Activated CD4-positive, alpha-beta T cell treated with anti-CD3 and anti-CD28 coated beads, Interleukin-10, Interleukin-2, amounts not matched to agents 100 ng/mL and 50 ng/mL, durations not matched to agents 16 hours and 8 hours (primary cell): ENCODE measurements around the gene EVC.

Experiments
- DNase-seq: peaks from one replicate; pipeline ENCODE4 v3.0.0-alpha.2; 2020

EVC gene

GRCh38 chr4:5735463-5735862, 24.5 kb downstream of the EVC start:
- no peak for DNase-seq

DNA sequence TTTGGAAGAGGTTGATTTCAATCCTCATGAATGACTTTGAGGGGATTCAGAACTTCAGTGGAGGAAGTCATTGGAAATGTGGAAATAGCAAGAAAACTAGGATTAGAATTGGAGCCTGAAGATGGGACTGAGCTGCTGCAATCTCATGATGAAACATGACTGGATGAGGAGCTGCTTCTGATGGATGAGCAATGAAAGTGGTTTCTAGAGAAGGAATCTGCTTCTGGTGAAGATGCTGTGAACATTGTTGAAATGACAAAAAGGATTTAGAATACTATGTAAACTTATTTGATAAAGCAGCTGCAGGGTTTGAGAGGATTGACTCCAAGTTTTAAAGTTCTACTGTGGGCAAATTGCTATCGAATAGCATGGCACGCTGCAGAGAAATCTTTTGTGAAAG, 27.1 kb downstream of the EVC start:
- DNase-seq = no peak

DNA sequence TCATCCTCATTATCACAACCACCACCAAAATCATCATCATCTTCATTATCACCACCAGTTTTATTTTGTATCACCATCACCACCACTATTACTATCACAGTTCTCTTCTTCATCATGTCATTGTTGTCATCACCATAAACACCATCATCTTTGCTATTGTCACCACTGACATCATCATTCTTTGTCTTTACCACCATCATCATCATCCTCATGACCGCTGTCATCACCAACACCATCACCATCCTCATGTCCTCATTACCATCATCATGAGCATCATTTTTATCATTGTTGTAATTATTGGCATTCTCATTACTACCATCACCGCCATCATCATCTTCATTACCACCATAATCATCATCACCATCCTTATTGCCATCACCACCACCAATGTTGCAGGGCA, 31.4 kb downstream of the EVC start:
- no peak for DNase-seq

GRCh38 chr4:5742968-5743367, 32.0 kb downstream of the EVC start:
- DNase-seq = no peak

DNA sequence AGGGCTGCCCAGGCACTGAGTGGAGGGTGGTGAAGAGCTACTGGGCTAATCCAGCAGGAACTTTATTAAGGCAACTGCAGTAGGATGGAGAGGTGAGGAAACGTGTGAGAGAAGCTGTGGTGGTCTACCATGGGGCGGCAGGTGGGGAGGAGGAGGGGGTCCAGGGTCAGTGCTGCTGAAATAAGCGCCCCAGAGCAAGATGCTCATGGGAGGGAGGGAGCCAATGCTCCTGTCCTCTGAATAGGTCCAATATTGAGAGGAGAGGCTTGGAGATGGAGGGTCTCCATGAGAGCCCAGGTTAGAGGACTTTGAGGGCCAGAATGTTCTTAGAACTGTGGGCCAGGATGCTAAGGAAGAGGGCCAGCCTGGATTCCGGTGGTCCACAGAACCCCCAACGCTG, 35.2 kb downstream of the EVC start:
- no peak for DNase-seq

- DNase-seq = no peak
Observed at GRCh38 chr4:5746829-5747737, 36.1 kb downstream of the EVC start.

GRCh38 chr4:5747738-5748375, 36.9 kb downstream of the EVC start:
- no peak for DNase-seq

DNA sequence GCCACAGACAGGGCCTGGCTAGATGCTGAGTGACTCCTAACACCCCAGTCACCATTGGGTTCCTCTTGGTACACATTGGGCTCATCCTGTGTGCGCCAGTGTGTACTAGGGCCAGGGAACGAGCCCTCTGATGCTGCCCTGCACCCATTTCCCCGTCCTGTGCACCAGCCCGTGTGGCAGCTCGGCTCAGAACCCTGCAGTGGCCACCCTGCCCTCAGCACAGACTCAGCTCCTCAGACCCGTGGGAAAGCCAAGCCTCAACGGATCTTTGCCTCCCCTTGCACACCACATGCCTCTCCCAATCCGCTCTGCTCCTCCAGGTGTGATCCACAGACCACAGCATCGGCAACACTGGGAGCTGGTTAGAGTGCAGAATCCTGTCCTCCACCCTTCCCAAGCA, 38.6 kb downstream of the EVC start:
- no peak for DNase-seq

DNA sequence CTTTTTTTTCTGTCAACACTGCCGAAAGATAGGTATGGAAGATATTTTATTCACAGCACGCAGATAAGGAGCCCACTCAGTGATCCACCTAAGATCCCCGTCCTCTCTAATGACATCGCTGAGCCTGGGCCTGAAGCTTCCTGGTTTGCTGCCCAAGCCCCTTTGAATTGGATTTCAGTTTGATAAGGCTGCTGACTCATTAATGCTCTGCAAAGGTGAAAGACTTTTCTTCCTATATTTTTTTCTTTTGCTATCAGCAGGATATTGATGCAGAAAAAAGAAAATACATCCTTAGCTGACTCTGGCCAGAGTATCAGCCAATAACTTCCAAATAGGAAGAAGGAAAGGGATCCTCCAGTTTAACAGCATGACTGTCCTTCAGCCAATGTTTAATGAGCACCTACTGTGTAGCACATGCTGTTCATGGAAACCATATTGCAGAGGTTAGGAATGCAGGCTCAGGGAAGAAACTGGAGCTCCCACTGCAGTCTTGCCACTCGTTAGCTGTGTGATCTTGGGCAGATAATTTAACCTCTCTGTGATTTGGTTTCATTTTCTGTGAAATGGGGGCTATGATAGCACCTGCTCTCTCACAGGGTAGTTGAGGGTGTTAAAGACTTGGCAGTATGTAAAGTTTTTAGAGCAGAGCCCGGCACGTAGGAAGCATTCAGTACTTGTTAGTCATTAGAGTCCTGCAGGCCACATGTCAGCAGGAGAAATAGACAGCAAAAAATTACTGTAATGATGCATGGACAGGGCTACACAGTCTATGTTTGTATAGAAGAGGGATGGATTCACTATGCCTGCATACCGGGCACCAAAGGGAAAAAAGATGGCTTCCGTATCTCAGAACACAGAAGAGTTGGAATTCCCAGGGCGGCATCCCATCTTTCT, 39.3 kb downstream of the EVC start:
- DNase-seq = no peak

DNA sequence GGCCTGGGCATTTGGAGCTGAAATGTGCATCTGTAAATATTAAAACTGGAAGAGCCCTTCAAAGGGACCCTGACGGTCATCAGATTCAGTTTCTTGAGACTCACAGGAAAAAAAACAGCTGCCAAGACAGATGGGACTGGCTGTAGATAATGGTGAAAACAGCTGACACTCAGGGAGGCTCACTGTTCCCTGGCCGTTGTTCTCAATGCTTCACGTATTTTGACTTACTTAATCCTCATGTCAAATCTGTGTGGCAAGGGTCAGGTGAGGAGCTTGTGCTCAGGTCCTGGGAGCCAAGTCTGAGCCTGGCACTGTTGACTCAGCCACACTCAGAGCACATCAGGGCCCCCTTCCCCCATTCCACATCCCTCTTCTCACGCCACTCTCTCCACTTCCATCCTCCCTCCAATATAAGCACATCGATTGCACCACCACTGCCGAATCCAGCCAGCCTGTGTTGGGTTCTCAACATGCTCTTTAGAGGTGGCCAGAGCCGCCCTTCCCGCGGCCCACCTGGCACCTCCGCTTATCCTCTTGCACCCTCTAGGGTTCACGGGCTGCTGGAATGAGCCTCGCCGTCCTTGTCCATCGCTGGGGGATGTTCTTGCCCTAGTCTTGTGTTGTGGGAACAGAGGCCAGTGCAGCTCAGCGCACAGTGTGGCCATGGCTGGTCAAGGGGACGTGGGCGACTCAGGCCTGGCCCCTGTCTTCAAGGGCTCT, 40.1 kb downstream of the EVC start:
- no peak for DNase-seq

GRCh38 chr4:5751666-5752375, 40.8 kb downstream of the EVC start:
- no peak for DNase-seq

- DNase-seq = no peak
Observed at GRCh38 chr4:5752376-5753184, 41.6 kb downstream of the EVC start.

GRCh38 chr4:5753366-5753765, 42.4 kb downstream of the EVC start:
- no peak for DNase-seq

DNA sequence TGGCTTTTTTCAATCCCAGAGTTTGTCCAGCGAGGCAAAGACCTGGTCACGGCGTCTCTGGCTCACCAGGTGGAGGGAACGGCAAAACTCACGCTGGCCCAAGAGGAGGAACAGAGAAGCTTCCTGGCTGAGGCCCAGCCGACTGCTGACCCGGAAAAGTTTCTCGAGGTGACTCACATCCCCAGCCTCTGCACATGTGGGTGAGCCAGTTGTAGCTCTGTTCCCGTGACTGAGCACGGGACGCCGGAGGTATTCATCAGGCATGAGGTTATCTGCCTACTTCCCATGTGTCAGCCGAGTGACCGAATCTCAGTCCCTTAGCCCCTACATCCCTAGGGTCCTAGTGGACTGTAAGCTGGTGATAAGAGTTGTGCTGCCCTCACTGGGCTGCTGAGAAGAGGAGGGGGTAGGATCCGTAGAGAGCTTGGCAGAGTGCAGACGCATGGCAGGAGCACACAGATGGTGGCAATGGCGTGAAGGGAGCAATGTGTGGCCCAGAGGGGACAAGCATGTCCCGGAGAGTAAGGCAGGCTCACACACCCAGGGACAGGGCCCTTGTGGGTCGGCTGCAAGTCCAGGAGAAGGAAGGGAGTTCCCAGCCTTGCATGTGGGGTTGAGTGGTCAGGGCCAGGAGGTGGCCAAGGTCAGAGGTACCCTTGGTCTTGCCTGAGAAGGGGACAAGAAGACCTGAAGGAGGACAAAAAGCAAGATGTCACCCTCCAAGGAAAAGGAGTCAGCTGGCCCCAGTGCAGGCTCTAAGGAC, 42.9 kb downstream of the EVC start:
- DNase-seq = no peak

DNA sequence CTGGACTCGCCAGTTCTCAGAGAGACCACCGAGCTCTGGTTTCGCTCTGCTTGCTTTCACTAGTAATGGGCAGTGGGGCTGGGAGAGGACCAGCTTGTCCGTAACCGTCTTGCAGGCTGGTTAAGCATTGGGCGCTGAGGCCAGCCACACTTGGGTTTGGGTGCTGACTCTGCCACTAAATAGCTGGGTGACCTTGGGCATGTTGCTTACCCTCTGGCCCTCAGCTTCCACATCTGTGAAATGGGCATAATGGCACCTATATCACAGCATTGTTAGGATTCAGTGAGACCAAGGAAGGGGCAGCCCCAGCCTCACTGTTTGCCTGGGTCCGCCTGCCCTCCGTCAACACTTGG, 43.5 kb downstream of the EVC start:
- DNase-seq = no peak

DNA sequence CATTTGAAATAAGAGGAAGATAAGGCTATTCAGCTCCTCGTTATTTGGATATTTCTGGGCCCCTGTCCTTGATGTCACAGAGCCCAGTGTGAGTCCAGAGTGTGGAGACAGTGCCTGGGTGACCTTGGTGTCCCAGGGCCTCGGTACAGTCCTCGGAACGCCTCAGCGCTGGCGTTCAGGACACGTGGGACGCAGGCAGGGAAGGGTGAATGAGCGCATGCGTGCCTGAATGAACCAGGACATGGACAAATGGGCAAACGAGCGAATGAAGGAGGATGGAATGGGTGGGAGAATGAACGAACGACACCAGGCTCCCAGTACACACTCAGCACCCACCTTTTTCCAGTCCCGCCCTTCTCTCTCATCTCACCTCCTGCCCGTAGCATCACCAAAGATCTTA, 44.2 kb downstream of the EVC start:
- no peak for DNase-seq

- DNase-seq = no peak
Observed at GRCh38 chr4:5755679-5756078, 44.7 kb downstream of the EVC start.

- DNase-seq = no peak
Observed at GRCh38 chr4:5756271-5756670, 45.3 kb downstream of the EVC start.

DNA sequence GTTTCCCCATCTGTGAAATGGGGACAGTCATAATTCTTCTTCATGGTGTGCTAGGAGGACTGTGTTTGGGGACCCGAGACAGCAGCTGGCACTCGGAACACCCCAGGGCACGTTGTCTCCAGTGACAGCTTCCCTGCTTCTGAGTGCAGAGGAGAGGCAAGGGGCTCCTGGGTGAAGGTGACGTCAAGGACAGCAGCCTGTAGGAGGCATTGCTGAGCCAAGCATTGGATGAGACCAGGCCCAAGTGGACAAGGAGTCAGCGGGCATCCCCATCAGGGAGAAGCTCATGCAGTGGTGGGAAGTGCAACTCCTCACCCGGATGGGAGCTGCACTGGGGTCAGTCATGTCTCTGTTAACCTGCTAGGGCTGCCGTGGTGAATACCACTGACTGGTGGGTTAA, 46.1 kb downstream of the EVC start:
- DNase-seq = no peak

DNA sequence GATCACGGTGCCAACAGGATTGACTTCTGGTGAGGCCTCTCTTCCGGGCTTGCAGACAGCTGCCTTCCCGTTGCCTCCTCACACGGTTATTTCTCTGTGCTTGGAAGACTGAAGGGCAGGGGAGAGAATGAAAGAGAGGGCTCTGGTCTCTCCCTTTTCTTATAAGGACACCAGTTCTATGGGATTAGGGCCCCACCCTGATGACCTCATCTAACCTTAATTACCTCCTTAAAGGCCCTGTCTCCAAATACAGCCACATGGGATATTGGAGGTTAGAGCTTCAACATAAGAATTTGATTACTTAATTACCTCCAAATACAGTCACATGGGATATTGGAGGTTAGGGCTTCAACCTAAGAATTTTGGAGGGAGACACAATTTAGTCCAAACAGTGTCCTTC, 46.5 kb downstream of the EVC start:
- DNase-seq = no peak

- DNase-seq = no peak
Observed at GRCh38 chr4:5757954-5758353, 47.0 kb downstream of the EVC start.
